GM19455 (cell line): ENCODE results near the gene CNTN5.
"Not testable (repeated sequence)": the region's sequence is repeated elsewhere in the genome, so short reads cannot be mapped to it uniquely, and the experiment has no call there.

Source experiments
- ATAC-seq: cut with Tn5 transposase; IDR thresholded peaks from one replicate; pipeline ENCODE4 v1.9.1; 2021; ENCODE audit not compliant: unreplicated experiment

The CNTN5 gene

GRCh38 chr11:99268886-99269285 is 248.1 kb downstream of the CNTN5 start:
- no peak for ATAC-seq

GRCh38 chr11:99271527-99271926 is 250.8 kb downstream of the CNTN5 start:
- ATAC-seq: no peak

- ATAC-seq: no peak
These were observed 254.8 kb downstream of the CNTN5 start for GRCh38 chr11:99275521-99275920.

- ATAC-seq: no peak
These were observed 256.5 kb downstream of the CNTN5 start for GRCh38 chr11:99277281-99277680.

GRCh38 chr11:99279266-99279665 is 258.5 kb downstream of the CNTN5 start:
- ATAC-seq: no peak

GRCh38 chr11:99281331-99281730 is 260.6 kb downstream of the CNTN5 start:
- ATAC-seq: no peak

GRCh38 chr11:99297925-99298324 is 277.2 kb downstream of the CNTN5 start:
- not testable (repeated sequence) for ATAC-seq

GRCh38 chr11:99307510-99308088 is 286.9 kb downstream of the CNTN5 start:
- no peak for ATAC-seq

GRCh38 chr11:99311870-99312269 is 291.1 kb downstream of the CNTN5 start:
- no peak for ATAC-seq

GRCh38 chr11:99316776-99317520 is 296.2 kb downstream of the CNTN5 start:
- no peak for ATAC-seq

GRCh38 chr11:99320769-99321290 is 300.1 kb downstream of the CNTN5 start:
- ATAC-seq: no peak

- ATAC-seq: no peak
These were observed 305.1 kb downstream of the CNTN5 start for GRCh38 chr11:99325847-99326246.

GRCh38 chr11:99327066-99327465 is 306.3 kb downstream of the CNTN5 start:
- ATAC-seq: no peak

- ATAC-seq: no peak
These were observed 306.8 kb downstream of the CNTN5 start for GRCh38 chr11:99327527-99327926.

- ATAC-seq: no peak
These were observed 312.9 kb downstream of the CNTN5 start for GRCh38 chr11:99333621-99334020.

GRCh38 chr11:99343117-99343516 is 322.4 kb downstream of the CNTN5 start:
- no peak for ATAC-seq

- ATAC-seq: no peak
These were observed 328.5 kb downstream of the CNTN5 start for GRCh38 chr11:99349151-99349673.

- ATAC-seq: no peak
These were observed 330.9 kb downstream of the CNTN5 start for GRCh38 chr11:99351624-99352023.

GRCh38 chr11:99352642-99353041 is 331.9 kb downstream of the CNTN5 start:
- no peak for ATAC-seq

- no peak for ATAC-seq
These were observed 345.8 kb downstream of the CNTN5 start for GRCh38 chr11:99366546-99366945.

GRCh38 chr11:99368583-99368982 is 347.8 kb downstream of the CNTN5 start:
- ATAC-seq: no peak

- ATAC-seq: no peak
These were observed 349.9 kb downstream of the CNTN5 start for GRCh38 chr11:99370549-99371216.
